Measurements from ENCODE around the gene RGS9.
"Not testable (repeated sequence)": the region's sequence is repeated elsewhere in the genome, so short reads cannot be mapped to it uniquely, and the experiment has no call there.

Gene RGS9

GRCh38 chr17:65205655-65206054, 68.5 kb downstream of the RGS9 start:
- TF ChIP-seq, protein P1, sequence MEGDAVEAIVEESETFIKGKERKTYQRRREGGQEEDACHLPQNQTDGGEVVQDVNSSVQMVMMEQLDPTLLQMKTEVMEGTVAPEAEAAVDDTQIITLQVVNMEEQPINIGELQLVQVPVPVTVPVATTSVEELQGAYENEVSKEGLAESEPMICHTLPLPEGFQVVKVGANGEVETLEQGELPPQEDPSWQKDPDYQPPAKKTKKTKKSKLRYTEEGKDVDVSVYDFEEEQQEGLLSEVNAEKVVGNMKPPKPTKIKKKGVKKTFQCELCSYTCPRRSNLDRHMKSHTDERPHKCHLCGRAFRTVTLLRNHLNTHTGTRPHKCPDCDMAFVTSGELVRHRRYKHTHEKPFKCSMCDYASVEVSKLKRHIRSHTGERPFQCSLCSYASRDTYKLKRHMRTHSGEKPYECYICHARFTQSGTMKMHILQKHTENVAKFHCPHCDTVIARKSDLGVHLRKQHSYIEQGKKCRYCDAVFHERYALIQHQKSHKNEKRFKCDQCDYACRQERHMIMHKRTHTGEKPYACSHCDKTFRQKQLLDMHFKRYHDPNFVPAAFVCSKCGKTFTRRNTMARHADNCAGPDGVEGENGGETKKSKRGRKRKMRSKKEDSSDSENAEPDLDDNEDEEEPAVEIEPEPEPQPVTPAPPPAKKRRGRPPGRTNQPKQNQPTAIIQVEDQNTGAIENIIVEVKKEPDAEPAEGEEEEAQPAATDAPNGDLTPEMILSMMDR (IDR thresholded peaks at IDR 0.05; ENCODE audit: low read depth, low read length): no peak
- H3K4me3 ChIP-seq (ENCODE audit: low read depth, low read length): no peak overlapping the region

GRCh38 chr17:65207448-65207847, 70.3 kb downstream of the RGS9 start:
- not testable (repeated sequence) for H3K4me3 ChIP-seq (ENCODE audit: low read depth, low read length)

- TF ChIP-seq, protein P1 (IDR thresholded peaks at IDR 0.05; ENCODE audit: low read depth, low read length): no peak
- no peak overlapping the region for H3K4me3 ChIP-seq (ENCODE audit: low read depth, low read length)
Measured at GRCh38 chr17:65208717-65209116, 71.5 kb downstream of the RGS9 start.

DNA sequence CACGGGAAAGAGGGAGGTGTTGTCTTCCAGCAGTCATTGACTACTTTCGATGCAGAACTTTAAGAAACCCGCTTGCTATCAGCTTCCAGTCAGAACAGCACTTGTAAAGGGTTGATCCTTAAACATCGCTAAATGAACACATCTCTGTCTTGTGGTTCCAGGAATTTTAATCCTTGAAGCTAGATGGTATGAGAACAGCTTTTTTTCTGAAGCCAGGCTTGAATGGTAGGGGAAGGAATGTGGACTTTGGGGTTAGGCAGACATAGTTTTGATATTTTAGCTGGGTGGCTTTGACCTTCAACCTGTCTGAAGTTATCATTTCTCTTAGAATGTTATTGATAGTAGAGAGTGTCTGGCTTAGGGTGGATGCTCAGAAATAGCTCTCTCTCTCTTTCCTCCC, 81.1 kb downstream of the RGS9 start:
- TF ChIP-seq, protein P1 (IDR thresholded peaks at IDR 0.05; ENCODE audit: low read depth, low read length): no peak
- no peak overlapping the region for H3K4me3 ChIP-seq (ENCODE audit: low read depth, low read length)

DNA sequence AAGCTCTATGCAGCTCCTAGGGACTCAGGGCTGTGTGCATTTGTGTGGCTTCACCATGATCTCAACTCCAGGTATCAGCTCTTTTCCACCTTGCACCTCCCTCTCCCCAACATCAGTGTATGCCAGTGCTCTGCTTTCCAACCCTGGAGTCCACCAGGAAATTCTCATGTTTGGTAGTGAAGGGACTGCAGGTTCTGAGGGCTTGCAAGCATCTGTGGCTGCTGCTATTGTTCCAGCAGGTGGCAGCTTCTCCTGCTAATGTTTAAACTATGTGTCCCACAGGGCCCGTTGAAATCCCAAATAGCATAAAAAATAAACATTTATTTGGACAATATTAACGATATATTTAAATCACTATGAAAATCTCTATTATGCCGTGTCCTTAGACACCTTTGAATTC, 82.0 kb downstream of the RGS9 start:
- TF ChIP-seq, protein P1 (IDR thresholded peaks at IDR 0.05; ENCODE audit: low read depth, low read length): no peak
- no peak overlapping the region for H3K4me3 ChIP-seq (ENCODE audit: low read depth, low read length)

DNA sequence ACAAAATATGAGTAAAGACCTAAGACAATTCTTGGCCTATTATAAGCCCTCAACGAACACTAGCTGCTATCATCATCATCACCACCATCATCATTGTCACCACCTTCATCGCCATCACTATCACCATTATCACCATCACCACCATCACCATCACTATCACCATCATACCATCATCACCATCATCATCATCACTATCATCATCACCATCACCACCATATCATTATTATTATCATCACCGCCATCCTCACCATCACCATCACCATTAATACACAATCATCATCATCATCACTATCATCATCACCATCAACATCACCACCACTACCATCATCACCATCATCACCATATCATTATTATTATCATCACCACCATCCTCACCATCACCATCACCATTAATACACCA, 82.5 kb downstream of the RGS9 start:
- no peak overlapping the region for H3K4me3 ChIP-seq (ENCODE audit: low read depth, low read length)
- TF ChIP-seq, protein P1 (IDR thresholded peaks at IDR 0.05; ENCODE audit: low read depth, low read length): no peak

DNA sequence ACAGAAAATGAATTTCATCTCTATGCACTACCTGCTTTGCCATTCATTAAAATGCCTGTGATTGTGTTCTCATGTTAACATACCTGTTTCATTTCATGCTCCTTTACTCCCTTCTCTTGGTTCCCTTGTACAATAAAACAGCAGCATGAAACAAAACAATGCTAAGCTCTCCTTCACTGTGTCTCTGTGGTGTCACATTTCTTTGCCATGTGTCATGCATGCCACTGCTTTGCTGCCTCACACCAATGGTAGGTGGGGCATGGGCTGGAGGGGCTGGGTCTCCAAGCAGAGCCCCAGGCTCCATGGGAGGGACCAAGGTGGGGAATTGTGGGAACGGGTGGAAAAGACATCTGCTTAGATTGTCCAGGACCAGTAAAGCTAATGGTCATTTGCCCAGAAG, 83.6 kb downstream of the RGS9 start:
- H3K4me3 ChIP-seq (ENCODE audit: low read depth, low read length): no peak overlapping the region
- TF ChIP-seq, protein P1 (IDR thresholded peaks at IDR 0.05; ENCODE audit: low read depth, low read length): no peak

- TF ChIP-seq, protein P1 (IDR thresholded peaks at IDR 0.05; ENCODE audit: low read depth, low read length): no peak
- no peak overlapping the region for H3K4me3 ChIP-seq (ENCODE audit: low read depth, low read length)
Measured at GRCh38 chr17:65222214-65222738, 85.1 kb downstream of the RGS9 start.

All from WI38 (cell line).